CD4-positive, alpha-beta T cell (primary cell): Measurements from ENCODE around the gene ZBTB40. TPM values are rescaled to one million over a fixed set of nuclear protein-coding genes. Genes with fewer than 3 reads are reported as not detected.

Experiments
- ATAC-seq: fragments of 200-7000 bp; cut with Tn5 transposase; one replicate; pipeline ENCODE4 v1.10.0; 2022; ENCODE audit warnings: mild to moderate bottlenecking; ENCODE audit not compliant: poor library complexity
- CTCF ChIA-PET: fragments of 350-600 bp; sonication (Branson Sonifier 250); formaldehyde crosslinking; loops from one replicate; lab custom pipeline; 2021; ENCODE audit warnings: antibody characterized with exemption, inconsistent platforms; lab: Charles Lee
- POLR2A ChIA-PET: fragments of 350-600 bp; sonication (Branson Sonifier 250); formaldehyde crosslinking; loops from one replicate; lab custom pipeline; 2021; ENCODE audit warnings: antibody characterized with exemption, inconsistent platforms; lab: Charles Lee
- DNase-seq, 14 experiments: peaks; one replicate each; pipeline ENCODE4 v3.0.0-alpha.2; 2013 to 2020; ENCODE audit warnings: mixed read lengths in 2 of 14
- H3K27ac ChIP-seq, 2 donors: one replicate each; pipeline versions ENCODE4 v1.5.1 to v1.7.0; 2013; ENCODE audit warnings: low read length in 2 of 2, low read depth in 1 of 2, mild to moderate bottlenecking in 1 of 2
- H3K27me3 ChIP-seq, 2 experiments: 1 replicate in 1 of 2; 2 replicates in 1 of 2; pipeline versions ENCODE4 v1.6.1 to v1.7.0; 2013; ENCODE audit warnings: low read length in 2 of 2, control low read depth in 1 of 2, mild to moderate bottlenecking in 1 of 2, moderate library complexity in 1 of 2; ENCODE audit not compliant: insufficient read depth in 2 of 2, control insufficient read depth in 1 of 2
- H3K36me3 ChIP-seq: one replicate; pipeline ENCODE4 v1.6.1; 2013; ENCODE audit warnings: low read length, control low read depth; ENCODE audit not compliant: insufficient read depth
- H3K4me1 ChIP-seq: one replicate; pipeline ENCODE4 v1.6.1; 2013; ENCODE audit warnings: low read length, control low read depth; ENCODE audit not compliant: insufficient read depth
- H3K4me3 ChIP-seq: one replicate; pipeline ENCODE4 v1.5.1; 2013; ENCODE audit warnings: mild to moderate bottlenecking, low read length, moderate library complexity
- H3K9me3 ChIP-seq, 2 experiments: 1 replicate in 1 of 2; 2 replicates in 1 of 2; pipeline versions ENCODE4 v1.6.1 to v1.7.0; 2013; ENCODE audit warnings: low read length in 2 of 2, mild to moderate bottlenecking in 2 of 2, control low read depth in 1 of 2, moderate library complexity in 1 of 2; ENCODE audit not compliant: control insufficient read depth in 1 of 2, insufficient read depth in 1 of 2
- H3K27ac Mint-ChIP-seq: one replicate; pipeline ENCODE4 v1.8.0; 2020; ENCODE audit warnings: mixed read lengths
- H3K27me3 Mint-ChIP-seq: one replicate; pipeline ENCODE4 v1.8.0; 2021; ENCODE audit warnings: mixed read lengths
- H3K36me3 Mint-ChIP-seq: one replicate; pipeline ENCODE4 v1.8.0; 2021; ENCODE audit warnings: low read depth, mixed read lengths
- H3K4me1 Mint-ChIP-seq: one replicate; pipeline ENCODE4 v1.8.0; 2021; ENCODE audit warnings: low read depth, mixed read lengths
- H3K4me3 Mint-ChIP-seq: one replicate; pipeline ENCODE4 v1.8.0; 2020; ENCODE audit warnings: mild to moderate bottlenecking, mixed read lengths
- H3K9me3 Mint-ChIP-seq: one replicate; pipeline ENCODE4 v1.8.0; 2020; ENCODE audit warnings: mixed read lengths
- CTCF ChIP-seq: fragments of 200-600 bp; IDR thresholded peaks from one replicate; pipeline ENCODE4 v1.8.0; 2022; ENCODE audit warnings: antibody characterized with exemption, mild to moderate bottlenecking
- intact Hi-C, 2 experiments: fragments of 100-400 bp; cut with DNase I in 1 of 2; cut with micrococcal nuclease in 1 of 2; formaldehyde crosslinking; loops; one replicate each; pipeline versions ENCODE4 v1.15.1 to v1.9.0; 2023 to 2025; cut with DNase I, micrococcal nuclease
- total RNA-seq, 174 experiments: library from RNA in 2 of 174; stranded (reverse) in 2 of 174; gene quantifications; one replicate each; pipeline ENCODE4 v1.2.3 and lab custom pipeline; 2021 to 2026

ZBTB40 gene
- total RNA-seq, 2 experiments from 2014 or later = 28.4 to 30.6 TPM

GRCh38 chr1:22537441-22538139 is 85.9 kb downstream of the ZBTB40 start:
- Mint-ChIP-seq H3K36me3 (peaks cover 5% of the 10 kb centered on the region), H3K9me3 (no peaks in the 10 kb centered on the region), H3K27ac (no peak overlapping the region), H3K4me1 (peaks cover 9% of the 10 kb centered on the region), H3K4me3 (no peak overlapping the region), H3K27me3 (no peaks in the 10 kb centered on the region)
- Histone ChIP-seq H3K27ac (no peak overlapping the region), H3K4me1 (peaks cover 6% of the 10 kb centered on the region), H3K36me3 (peaks cover 3% of the 10 kb centered on the region), H3K4me3 (no peak overlapping the region), H3K9me3 (no peaks in the 10 kb centered on the region), H3K27me3 (no peaks in the 10 kb centered on the region)
- ATAC-seq (no peak), DNase-seq (no peak)
- POLR2A ChIA-PET = no interaction called here
- no peak for TF ChIP-seq CTCF
- intact Hi-C loops = no loop called here
- CTCF ChIA-PET = no interaction called here

GRCh38 chr1:22539510-22540118 is 88.0 kb downstream of the ZBTB40 start:
- H3K36me3 Mint-ChIP-seq = no peaks in the 10 kb centered on the region
- ChIA-PET POLR2A (no interaction called here), CTCF (no interaction called here)
- no peak overlapping the region for H3K27ac Mint-ChIP-seq
- H3K27ac ChIP-seq = no peak overlapping the region
- no peaks in the 10 kb centered on the region for H3K9me3 Mint-ChIP-seq
- ATAC-seq = peak; percentile 32
- intact Hi-C loops = no loop called here
- H3K27me3 Mint-ChIP-seq = no peaks in the 10 kb centered on the region
- no peak overlapping the region for H3K4me3 Mint-ChIP-seq
- TF ChIP-seq CTCF = no peak
- H3K9me3 ChIP-seq = no peaks in the 10 kb centered on the region
- H3K36me3 ChIP-seq = no peaks in the 10 kb centered on the region
- H3K27me3 ChIP-seq = no peaks in the 10 kb centered on the region
- no peak overlapping the region for H3K4me3 ChIP-seq
- H3K4me1 ChIP-seq = peaks cover 6% of the 10 kb centered on the region
- peak in 1 of 14 experiments; percentile 6 for DNase-seq
- peaks cover 9% of the 10 kb centered on the region for H3K4me1 Mint-ChIP-seq

- no peak overlapping the region for H3K4me3 Mint-ChIP-seq
- no peak for TF ChIP-seq CTCF
- ATAC-seq (no peak), DNase-seq (no peak)
- no peak overlapping the region for H3K27ac Mint-ChIP-seq
- Histone ChIP-seq H3K27ac (no peak overlapping the region), H3K4me3 (no peak overlapping the region), H3K9me3 (no peaks in the 10 kb centered on the region), H3K36me3 (no peaks in the 10 kb centered on the region), H3K4me1 (peaks cover 6% of the 10 kb centered on the region), H3K27me3 (no peaks in the 10 kb centered on the region)
- H3K9me3 Mint-ChIP-seq = no peaks in the 10 kb centered on the region
- intact Hi-C loops = no loop called here
- POLR2A ChIA-PET = no interaction called here
- no peaks in the 10 kb centered on the region for H3K27me3 Mint-ChIP-seq
- H3K4me1 Mint-ChIP-seq = peaks cover 9% of the 10 kb centered on the region
- CTCF ChIA-PET = no interaction called here
- no peaks in the 10 kb centered on the region for H3K36me3 Mint-ChIP-seq
Measured at GRCh38 chr1:22540337-22540736, 88.7 kb downstream of the ZBTB40 start.
